GM12864 (cell line): Measurements from ENCODE around the gene ACP7.
"Not testable (repeated sequence)": the region's sequence is repeated elsewhere in the genome, so short reads cannot be mapped to it uniquely, and the experiment has no call there.

Experiments
- DNase-seq: peaks from one replicate; pipeline ENCODE4 v3.0.0-alpha.2; 2011; ENCODE audit warnings: low read depth
- H3K4me3 ChIP-seq: 2 replicates; pipeline ENCODE4 v1.5.1; 2011; ENCODE audit warnings: mild to moderate bottlenecking, low read depth, low read length, control low read depth
- TF ChIP-seq, protein P1 (sequence below): IDR thresholded peaks from 2 replicates; pipeline ENCODE4 v1.5.1; 2011; ENCODE audit warnings: low read depth, mild to moderate bottlenecking, moderate library complexity, low read length, control low read depth, inconsistent platforms; ENCODE audit errors: missing control alignments

The ACP7 gene

DNA sequence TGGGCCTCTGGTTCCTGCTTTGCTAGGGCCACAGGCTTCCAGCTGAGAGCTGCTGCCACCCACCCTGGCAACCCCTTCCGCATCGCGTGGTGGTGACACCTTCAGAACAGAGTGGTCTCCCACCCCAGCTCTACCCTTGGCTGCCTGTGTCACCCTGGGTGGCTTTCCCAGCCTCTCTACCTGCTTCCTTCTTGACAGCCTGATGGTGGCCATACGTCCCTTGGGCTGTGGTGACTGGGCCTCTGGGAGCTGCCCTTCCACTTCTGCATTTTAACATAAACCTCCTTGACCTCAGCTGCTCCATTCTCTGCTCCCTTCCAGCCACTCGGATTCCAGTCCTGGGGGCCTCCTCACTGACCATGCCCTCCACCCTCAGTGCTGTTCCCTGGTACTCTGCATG, 58.5 kb downstream of the ACP7 start:
- DNase-seq = no peak
- TF ChIP-seq, protein P1, sequence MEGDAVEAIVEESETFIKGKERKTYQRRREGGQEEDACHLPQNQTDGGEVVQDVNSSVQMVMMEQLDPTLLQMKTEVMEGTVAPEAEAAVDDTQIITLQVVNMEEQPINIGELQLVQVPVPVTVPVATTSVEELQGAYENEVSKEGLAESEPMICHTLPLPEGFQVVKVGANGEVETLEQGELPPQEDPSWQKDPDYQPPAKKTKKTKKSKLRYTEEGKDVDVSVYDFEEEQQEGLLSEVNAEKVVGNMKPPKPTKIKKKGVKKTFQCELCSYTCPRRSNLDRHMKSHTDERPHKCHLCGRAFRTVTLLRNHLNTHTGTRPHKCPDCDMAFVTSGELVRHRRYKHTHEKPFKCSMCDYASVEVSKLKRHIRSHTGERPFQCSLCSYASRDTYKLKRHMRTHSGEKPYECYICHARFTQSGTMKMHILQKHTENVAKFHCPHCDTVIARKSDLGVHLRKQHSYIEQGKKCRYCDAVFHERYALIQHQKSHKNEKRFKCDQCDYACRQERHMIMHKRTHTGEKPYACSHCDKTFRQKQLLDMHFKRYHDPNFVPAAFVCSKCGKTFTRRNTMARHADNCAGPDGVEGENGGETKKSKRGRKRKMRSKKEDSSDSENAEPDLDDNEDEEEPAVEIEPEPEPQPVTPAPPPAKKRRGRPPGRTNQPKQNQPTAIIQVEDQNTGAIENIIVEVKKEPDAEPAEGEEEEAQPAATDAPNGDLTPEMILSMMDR = no peak
- H3K4me3 ChIP-seq = no peak overlapping the region

DNA sequence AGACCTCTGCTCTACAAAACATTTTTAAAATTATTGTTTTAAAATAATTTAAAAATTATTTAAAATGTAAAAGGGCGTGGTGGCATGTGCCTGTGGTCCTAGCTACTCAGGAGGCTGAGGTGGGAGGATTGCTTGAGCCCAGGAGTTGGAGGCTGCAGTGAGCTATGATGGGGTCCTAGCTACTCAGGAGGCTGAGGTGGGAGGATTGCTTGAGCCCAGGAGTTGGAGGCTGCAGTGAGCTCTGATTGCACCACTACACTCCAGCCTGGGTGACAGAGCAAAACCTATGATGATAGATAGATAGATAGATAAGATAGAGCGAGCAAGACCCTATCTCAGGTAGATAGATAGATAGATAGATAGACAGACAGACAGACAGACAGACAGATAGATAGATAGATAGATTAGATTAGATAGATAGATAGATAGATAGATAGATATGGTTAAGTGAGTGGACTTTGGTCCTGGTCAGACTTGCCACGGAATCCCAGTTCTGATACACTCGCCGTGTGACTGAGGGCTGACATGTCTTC, 59.7 kb downstream of the ACP7 start:
- DNase-seq, H3K4me3 ChIP-seq: not testable (repeated sequence)

DNA sequence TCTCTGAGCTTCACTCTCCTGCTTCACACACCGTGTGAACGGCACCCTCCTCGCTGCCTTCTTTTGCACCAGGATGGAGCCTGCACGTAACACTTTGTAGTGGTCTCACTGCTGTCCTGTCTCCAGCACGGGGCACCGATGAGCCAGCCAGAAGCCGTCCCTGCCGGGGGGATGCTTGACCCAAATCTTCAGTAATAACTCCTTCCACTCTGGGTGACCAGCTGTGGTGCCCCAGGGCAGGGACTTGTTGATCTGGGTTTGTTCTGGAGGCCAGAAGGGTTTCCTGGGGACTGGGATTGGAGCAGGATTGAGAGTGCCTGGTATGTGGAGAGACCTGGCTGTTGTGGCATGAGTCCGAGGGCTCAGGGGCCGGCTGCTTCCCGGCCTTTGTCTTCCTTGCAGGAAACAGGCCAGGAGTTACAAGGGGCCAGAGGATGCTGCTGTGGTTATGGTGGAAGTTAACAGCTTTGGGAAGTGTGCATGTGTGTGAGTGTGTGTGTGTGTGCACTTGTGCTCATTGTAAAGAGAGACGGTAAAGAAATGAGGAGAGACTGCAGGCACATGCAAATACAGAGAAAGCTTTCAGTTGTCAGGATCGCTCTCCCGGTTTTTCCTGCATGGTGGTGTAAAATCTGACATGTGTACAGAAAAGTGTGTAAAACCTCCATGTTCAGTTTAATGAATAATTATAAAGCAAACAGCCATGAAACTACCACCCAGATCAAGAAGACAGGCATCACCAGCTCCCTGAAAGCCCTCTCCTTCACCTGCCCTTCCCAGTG, 60.3 kb downstream of the ACP7 start:
- no peak overlapping the region for H3K4me3 ChIP-seq
- no peak for DNase-seq
- TF ChIP-seq, protein P1 = no peak

DNA sequence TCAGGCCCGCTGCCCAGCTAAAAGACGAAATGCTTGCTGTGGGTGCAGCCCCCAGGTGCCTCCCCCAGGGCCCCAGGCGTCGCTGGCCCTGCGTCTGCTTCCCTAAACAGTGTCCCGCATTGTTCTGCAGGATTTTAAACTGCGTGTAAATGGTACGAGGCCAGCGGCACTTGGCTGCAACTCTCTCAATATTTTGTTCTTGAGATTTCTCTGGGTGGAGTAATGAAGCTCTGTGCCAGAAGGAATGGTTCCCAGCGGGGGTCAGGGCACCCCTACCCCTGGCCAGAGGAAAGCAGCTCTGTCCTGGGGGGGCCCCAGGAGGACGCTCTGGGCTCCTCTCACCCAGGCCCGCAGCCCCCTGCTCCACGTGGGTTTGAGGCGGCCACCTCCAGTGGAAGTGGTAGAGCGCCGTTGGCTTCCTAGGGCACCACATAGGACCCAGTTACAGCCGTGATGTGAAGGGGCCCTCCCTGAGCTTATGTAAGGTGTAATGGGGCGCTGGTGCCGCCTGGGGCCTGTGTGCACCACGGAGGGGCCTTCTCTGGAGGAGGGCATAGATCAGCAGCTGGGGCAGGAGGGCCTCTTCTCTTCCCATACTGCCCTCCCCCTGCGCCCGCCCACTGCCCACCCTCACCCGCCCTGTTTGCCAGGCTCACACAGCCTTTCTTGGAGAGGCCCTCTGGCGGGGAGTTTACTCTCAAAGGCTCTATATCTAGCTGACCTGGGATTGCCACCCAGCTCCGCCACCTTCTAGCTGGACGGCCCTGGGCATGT, 61.2 kb downstream of the ACP7 start:
- DNase-seq = no peak
- TF ChIP-seq, protein P1 = no peak
- H3K4me3 ChIP-seq = no peak overlapping the region

DNA sequence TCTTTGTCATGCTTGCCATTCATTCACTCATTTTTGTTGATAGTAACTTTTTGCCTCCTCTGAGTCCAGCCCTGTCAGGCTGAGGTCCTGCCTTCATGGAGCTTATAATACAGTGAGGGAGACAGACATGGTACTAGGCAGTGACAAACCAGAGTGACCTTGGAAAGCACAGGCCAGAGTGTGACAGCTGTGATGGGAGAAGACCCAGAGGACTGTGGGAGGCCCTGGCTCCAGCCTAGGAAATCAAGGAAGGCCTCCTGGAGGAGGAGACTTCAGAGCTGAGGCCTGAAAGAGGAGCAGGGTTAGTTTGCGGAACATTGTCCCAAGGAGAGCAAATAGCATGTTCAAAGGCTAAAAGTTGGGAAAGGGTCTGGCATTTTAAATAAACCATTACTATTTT, 61.9 kb downstream of the ACP7 start:
- TF ChIP-seq, protein P1 = no peak
- no peak overlapping the region for H3K4me3 ChIP-seq
- DNase-seq = no peak

DNA sequence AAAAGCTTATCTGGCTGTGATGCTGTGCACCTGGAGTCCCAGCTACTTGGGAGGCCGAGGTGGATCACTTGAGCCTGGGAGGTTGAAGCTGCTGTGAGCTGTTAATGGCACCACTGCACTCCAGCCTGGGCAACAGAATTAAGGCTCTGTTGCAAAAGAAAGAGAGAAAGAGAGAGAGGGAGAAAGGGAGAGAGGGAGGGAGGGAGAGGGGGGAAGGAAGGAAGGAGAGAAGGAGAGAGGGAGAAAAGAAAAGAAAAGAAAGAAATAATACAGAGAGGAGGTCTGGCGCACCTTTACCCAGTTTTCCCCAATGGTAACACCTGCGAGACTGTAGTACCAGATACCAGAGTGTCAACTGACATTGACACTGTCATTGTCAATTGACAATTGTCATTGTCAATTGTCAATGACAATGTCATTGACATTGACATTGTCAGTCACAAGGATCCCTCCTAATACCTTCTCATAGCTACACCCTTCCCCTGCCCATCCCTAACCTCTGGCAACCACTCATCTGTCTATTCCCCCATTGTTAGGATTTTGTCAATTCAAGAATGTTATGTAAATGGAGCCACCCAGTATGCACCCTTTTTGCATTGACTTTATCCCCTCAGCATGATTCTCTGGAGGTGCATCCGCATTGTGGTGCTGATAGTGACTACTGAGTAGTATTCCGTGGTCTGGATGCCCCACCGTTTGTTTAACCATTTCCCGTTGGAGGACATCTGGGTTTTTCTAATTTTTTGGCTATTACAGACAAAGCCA, 62.7 kb downstream of the ACP7 start:
- DNase-seq = no peak
- no peak overlapping the region for H3K4me3 ChIP-seq
- TF ChIP-seq, protein P1 = no peak

DNA sequence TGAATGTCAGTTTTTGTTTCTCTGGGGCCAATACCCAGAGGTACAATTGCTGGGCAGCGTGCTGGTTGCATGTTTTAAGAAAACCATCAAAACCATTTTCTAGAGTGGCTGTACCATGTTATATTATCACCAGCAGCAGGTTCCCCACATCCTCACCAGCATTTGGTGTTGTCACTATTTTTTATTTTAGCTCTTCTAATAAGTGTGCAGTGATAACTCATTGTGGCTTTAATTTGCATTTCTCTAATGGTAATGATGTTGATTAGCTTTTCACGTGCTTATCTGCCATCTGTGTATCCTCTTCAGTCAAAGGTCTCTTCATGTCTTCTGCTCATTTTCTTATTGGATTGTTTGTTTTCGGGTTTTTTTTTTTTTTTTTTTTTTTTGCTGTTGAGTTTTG, 63.3 kb downstream of the ACP7 start:
- TF ChIP-seq, protein P1 = no peak
- no peak overlapping the region for H3K4me3 ChIP-seq
- no peak for DNase-seq
